GM12878 (cell line): ENCODE results near the gene C17orf107. TPM values are rescaled to one million over a fixed set of nuclear protein-coding genes. Genes with fewer than 3 reads are reported as not detected.

Experiments used
- ATAC-seq: fragments of 200-7000 bp; cut with Tn5 transposase; 3 replicates; pipeline ENCODE4 v1.9.1; 2020; ENCODE audit warnings: mild to moderate bottlenecking, moderate library complexity
- BruUV-seq: library from RNA; stranded (reverse); fragments of 400-500 nt; replicated peaks from 2 replicates; lab custom pipeline; 2021; lab: Mats Ljungman, UMichigan
- CTCF ChIA-PET: fragments of 300-600 bp; sonication (Branson Sonifier 250); formaldehyde crosslinking; extraction: SDS; loops from one replicate; lab custom pipeline; 2021; ENCODE audit warnings: inconsistent platforms; lab: Yijun Ruan, JAX
- POLR2A ChIA-PET: fragments of 350-600 bp; formaldehyde crosslinking; extraction: SDS; loops from one replicate; lab custom pipeline; 2021; ENCODE audit warnings: inconsistent platforms; lab: Charles Lee
- RAD21 ChIA-PET: fragments of 300-600 bp; sonication (Branson Sonifier 250); formaldehyde crosslinking; loops from one replicate; lab custom pipeline; 2023; ENCODE audit warnings: antibody characterized with exemption; ENCODE audit not compliant: unreplicated experiment; lab: Charles Lee
- SMC1A ChIA-PET: fragments of 300-600 bp; sonication (Branson Sonifier 250); formaldehyde crosslinking; loops from one replicate; lab custom pipeline; 2023; ENCODE audit not compliant: unreplicated experiment, uncharacterized antibody; lab: Charles Lee
- DNase-seq: peaks from one replicate; pipeline ENCODE4 v3.0.0-alpha.2; 2011; ENCODE audit warnings: low read depth, low spot score
- FAIRE-seq: peaks from 3 replicates; lab custom pipeline; 2011; peaks lifted over from hg19 to GRCh38; lab: Jason Lieb, UNC
- H2AFZ ChIP-seq: 2 replicates; pipeline ENCODE4 v1.6.0; 2011; ENCODE audit warnings: low read depth, low read length, control low read depth; ENCODE audit not compliant: control insufficient read depth
- H3K27ac ChIP-seq: 2 replicates; pipeline ENCODE4 v1.5.1; 2011; ENCODE audit warnings: control low read depth; ENCODE audit not compliant: control insufficient read depth, insufficient read depth
- H3K27me3 ChIP-seq, 2 experiments: replicated peaks in 1 of 2; 2 replicates each; pipeline versions ENCODE4 v1.6.0 to v1.6.1; 2011; ENCODE audit warnings: low read length in 1 of 2; ENCODE audit not compliant: control insufficient read depth in 2 of 2, insufficient read depth in 2 of 2
- H3K36me3 ChIP-seq, 2 experiments: 2 replicates each; pipeline ENCODE4 v1.5.1; 2011; ENCODE audit warnings: low read length in 1 of 2; ENCODE audit not compliant: control insufficient read depth in 2 of 2, insufficient read depth in 2 of 2
- H3K4me1 ChIP-seq: 2 replicates; pipeline ENCODE4 v1.6.1; 2011; ENCODE audit warnings: mild to moderate bottlenecking, low read length, moderate library complexity, mixed read lengths; ENCODE audit not compliant: control insufficient read depth, insufficient read depth
- H3K4me2 ChIP-seq: 2 replicates; pipeline ENCODE4 v1.6.0; 2011; ENCODE audit warnings: control low read depth; ENCODE audit not compliant: control insufficient read depth, insufficient read depth
- H3K4me3 ChIP-seq: fragments of 200-600 bp; sonication (generic); 2 replicates; pipeline ENCODE4 v1.5.1; 2016
- H3K79me2 ChIP-seq: 2 replicates; pipeline ENCODE4 v1.6.0; 2011; ENCODE audit warnings: low read length; ENCODE audit not compliant: control insufficient read depth, insufficient read depth
- H3K9ac ChIP-seq: 2 replicates; pipeline ENCODE4 v1.8.0; 2011; ENCODE audit warnings: low read length, control low read depth, mixed read lengths; ENCODE audit not compliant: control insufficient read depth, insufficient read depth
- H3K9me3 ChIP-seq: replicated peaks from 3 replicates; pipeline ENCODE4 v1.5.1; 2011; ENCODE audit warnings: mild to moderate bottlenecking, low read length; ENCODE audit not compliant: control insufficient read depth, insufficient read depth
- H4K20me1 ChIP-seq: 2 replicates; pipeline ENCODE4 v1.6.0; 2011; ENCODE audit not compliant: control insufficient read depth, insufficient read depth
- CEBPZ ChIP-seq: fragments of 150-350 bp; IDR thresholded peaks from 2 replicates; pipeline ENCODE4 v1.6.1; 2016; ENCODE audit warnings: low read depth, low read length
- ETV6 ChIP-seq, 2 experiments: fragments of 450-650 bp in 1 of 2; IDR thresholded peaks in 1 of 2; conservative IDR thresholded peaks in 1 of 2; 2 replicates each; pipeline ENCODE4 v1.6.1; 2014; ENCODE audit warnings: antibody characterized with exemption in 1 of 2, borderline replicate concordance in 1 of 2, low read depth in 1 of 2, mild to moderate bottlenecking in 1 of 2, moderate library complexity in 1 of 2
- GATAD2B ChIP-seq: fragments of 450-650 bp; conservative IDR thresholded peaks from 2 replicates; pipeline ENCODE4 v1.6.1; 2017; ENCODE audit warnings: low read depth, mild to moderate bottlenecking, moderate library complexity
- LARP7 ChIP-seq: fragments of 450-650 bp; IDR thresholded peaks from 2 replicates; pipeline ENCODE4 v1.6.1; 2017; ENCODE audit warnings: mild to moderate bottlenecking
- MLLT1 ChIP-seq: fragments of 450-650 bp; IDR thresholded peaks from 2 replicates; pipeline ENCODE4 v1.6.1; 2016; ENCODE audit warnings: mild to moderate bottlenecking
- MTA2 ChIP-seq: fragments of 450-650 bp; IDR thresholded peaks from 2 replicates; pipeline ENCODE4 v1.6.1; 2016; ENCODE audit warnings: low read depth, mild to moderate bottlenecking, moderate library complexity
- NBN ChIP-seq: fragments of 450-650 bp; IDR thresholded peaks from 2 replicates; pipeline ENCODE4 v1.6.1; 2016
- NRF1 ChIP-seq: conservative IDR thresholded peaks from 2 replicates; pipeline ENCODE4 v1.6.1; 2011; ENCODE audit warnings: mild to moderate bottlenecking, low read depth, low read length, improper control_type of control experiment
- POLR2A ChIP-seq: IDR thresholded peaks from 2 replicates; pipeline ENCODE4 v1.6.1; 2011; ENCODE audit warnings: low read depth, mild to moderate bottlenecking, low read length
- POLR2AphosphoS5 ChIP-seq: IDR thresholded peaks from 2 replicates; pipeline ENCODE4 v1.6.1; 2011; ENCODE audit warnings: mild to moderate bottlenecking, low read length, inconsistent platforms
- POU2F2 ChIP-seq: IDR thresholded peaks from 3 replicates; pipeline ENCODE4 v1.6.1; 2011; ENCODE audit warnings: low read depth, mild to moderate bottlenecking, low read length, borderline replicate concordance
- YY1 ChIP-seq: IDR thresholded peaks from 2 replicates; pipeline ENCODE4 v1.6.1; 2011; ENCODE audit warnings: low read depth, mild to moderate bottlenecking, low read length
- WGBS: methylation state at CpG from one replicate; pipeline ENCODE4 v1.1.6; 2016; ENCODE audit warnings: low lambda C conversion rate; ENCODE audit not compliant: insufficient replicate concordance, insufficient coverage; ENCODE audit errors: missing lambda C conversion rate; 5-methylcytosine and 5-hydroxymethylcytosine counted together
- in situ Hi-C: fragments of 300-500 bp; cut with MboI; formaldehyde crosslinking; loops from 9 replicates; pipeline ENCODE4 v1.14.3; 2018; ENCODE audit warnings: mixed read lengths
- intact Hi-C: fragments of 100-400 bp; cut with micrococcal nuclease; formaldehyde crosslinking; loops from one replicate; pipeline ENCODE4 v1.14.2; 2022; ENCODE audit not compliant: unreplicated experiment
- polyA plus RNA-seq, 11 experiments: library from polyadenylated mRNA; depleted of rRNA in 4 of 11; unstranded in 6 of 11; stranded (reverse) in 5 of 11; fragments of >200 nt; fragmentation: Nextera tagmentation in 4 of 11; fragmentation: Illumina TruSeq in 1 of 11; extraction: Ambion mirVana in 4 of 11; extraction: Trizol in 1 of 11; gene quantifications; 1 replicate in 1 of 11; 2 replicates in 10 of 11; pipeline versions ENCODE4 v1.2.1 to v1.2.3, GENCODE V29; 2011 to 2016; ENCODE audit warnings: inconsistent platforms in 2 of 11, missing spikeins in 2 of 11, low read depth in 1 of 11
- total RNA-seq, 4 experiments: library from RNA; depleted of rRNA in 3 of 4; stranded (reverse); fragments of >200 nt in 3 of 4; fragmentation: Illumina TruSeq in 1 of 4; extraction: Trizol in 1 of 4; gene quantifications; 2 replicates each; pipeline versions ENCODE4 v1.2.1 to v1.2.3, GENCODE V29; 2013 to 2021
- TF ChIP-seq, protein P1 (sequence below): fragments of 450-650 bp; conservative IDR thresholded peaks from 2 replicates; pipeline ENCODE4 v1.6.1; 2017; ENCODE audit warnings: mild to moderate bottlenecking, moderate library complexity

C17orf107 gene
- total and polyA plus RNA-seq, 10 of the 15 experiments (the other 5 are each of a cell fraction or from before 2014, with no cell fraction given) = 0.05 to 0.46 (median 0.11) TPM; not detected in 3

GRCh38 chr17:4940555-4941318, 41.4 kb downstream of the C17orf107 start:
- peak; percentile 18 for FAIRE-seq
- H3K27me3 ChIP-seq = no peaks in the 10 kb centered on the region
- H2AFZ ChIP-seq = peak overlapping the region; percentile 45
- peak overlapping the region; percentile 55 for H3K4me2 ChIP-seq
- in situ Hi-C loops = no loop called here
- TSS peak; percentile 78 for BruUV-seq
- under 1% methylated on average over 29 of the region's 29 CpGs for WGBS
- no peaks in the 10 kb centered on the region; the same call in 1 of the 2 replicates for H4K20me1 ChIP-seq
- peak overlapping the region; percentile 85 for H3K4me3 ChIP-seq
- DNase-seq = no peak
- ATAC-seq = no peak
- SMC1A ChIA-PET = interaction anchor here (0.9 to 4.5 kb wide), 9 partner anchors 12 to 316 kb away, joined by 3 to 38 read pairs (median 4); partner anchors contain the start of genes CAMTA2, CHRNE, ENO3 and SPAG7
- POLR2A ChIA-PET = interaction anchor here (1.0 to 17.5 kb wide), 9 partner anchors 8 to 56 kb away, joined by 3 to 272 read pairs (median 8); partner anchors contain the start of genes CAMTA2, ENO3, INCA1 and KIF1C
- peaks cover 46% of the 10 kb centered on the region for H3K4me1 ChIP-seq
- intact Hi-C loops = loop anchor here (5.0 kb wide), 1 partner anchor 297 kb away; no protein-coding TSS in a partner anchor
- no peaks in the 10 kb centered on the region for H3K9me3 ChIP-seq
- H3K79me2 ChIP-seq = peaks cover 75% of the 10 kb centered on the region
- CTCF ChIA-PET = interaction anchor here (1.1 to 3.5 kb wide), 4 partner anchors 13 to 31 kb away, joined by 4 to 28 read pairs (median 11); partner anchors contain the start of gene SPAG7
- peaks cover 14 to 28% of the 10 kb centered on the region in 2 experiments for H3K36me3 ChIP-seq
- RAD21 ChIA-PET = interaction anchor here (0.8 to 2.8 kb wide), 11 partner anchors 8 to 385 kb away, joined by 3 to 31 read pairs (median 6); partner anchors contain the start of genes ARRB2, CHRNE, ENO3 and INCA1
- peak overlapping the region; percentile 98 for H3K9ac ChIP-seq
- H3K27ac ChIP-seq = peak overlapping the region; percentile 97
- TF ChIP-seq CEBPZ (no peak), MLLT1 (no peak), NRF1 (no peak), YY1 (peak; percentile 51; the same call in 1 of the 2 replicates), ETV6 (conservative IDR thresholded peaks at IDR 0.05 in 1 of 2, IDR thresholded peaks at IDR 0.05 in 1 of 2; ENCODE audit: borderline replicate concordance in 1 of 2, low read depth in 1 of 2) (no peak), LARP7 (peak; percentile 38; the same call in 1 of the 2 replicates), GATAD2B (peak; percentile 31; the same call in 1 of the 2 replicates), POLR2A (peak; percentile 71), NBN (peak; percentile 5; the same call in 1 of the 2 replicates), MTA2 (0 out of 2 replicates have a peak, but pooled peaks have one; percentile 17), POLR2AphosphoS5 (peak; percentile 15; the same call in 1 of the 2 replicates), POU2F2 (peak; percentile 58; the same call in 2 of the 3 replicates)
- TF ChIP-seq, protein P1, sequence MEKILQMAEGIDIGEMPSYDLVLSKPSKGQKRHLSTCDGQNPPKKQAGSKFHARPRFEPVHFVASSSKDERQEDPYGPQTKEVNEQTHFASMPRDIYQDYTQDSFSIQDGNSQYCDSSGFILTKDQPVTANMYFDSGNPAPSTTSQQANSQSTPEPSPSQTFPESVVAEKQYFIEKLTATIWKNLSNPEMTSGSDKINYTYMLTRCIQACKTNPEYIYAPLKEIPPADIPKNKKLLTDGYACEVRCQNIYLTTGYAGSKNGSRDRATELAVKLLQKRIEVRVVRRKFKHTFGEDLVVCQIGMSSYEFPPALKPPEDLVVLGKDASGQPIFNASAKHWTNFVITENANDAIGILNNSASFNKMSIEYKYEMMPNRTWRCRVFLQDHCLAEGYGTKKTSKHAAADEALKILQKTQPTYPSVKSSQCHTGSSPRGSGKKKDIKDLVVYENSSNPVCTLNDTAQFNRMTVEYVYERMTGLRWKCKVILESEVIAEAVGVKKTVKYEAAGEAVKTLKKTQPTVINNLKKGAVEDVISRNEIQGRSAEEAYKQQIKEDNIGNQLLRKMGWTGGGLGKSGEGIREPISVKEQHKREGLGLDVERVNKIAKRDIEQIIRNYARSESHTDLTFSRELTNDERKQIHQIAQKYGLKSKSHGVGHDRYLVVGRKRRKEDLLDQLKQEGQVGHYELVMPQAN = peak; percentile 64; the same call in 1 of the 2 replicates
